Thymus (tissue), 11 donors: ENCODE data around the gene SLC2A9. TPM values are rescaled to one million over a fixed set of nuclear protein-coding genes. Genes with fewer than 3 reads are reported as not detected.

Experiments
- DNase-seq, 9 donors: peaks; one replicate each; pipeline ENCODE4 v3.0.0-alpha.2; 2013; ENCODE audit warnings: low spot score in 9 of 9, low read depth in 6 of 9, missing footprints in 1 of 9
- H3K27ac ChIP-seq, 2 donors: one replicate each; pipeline ENCODE4 v1.5.1; 2013; ENCODE audit warnings: control low read depth in 1 of 2, low read depth in 1 of 2, low read length in 1 of 2, mild to moderate bottlenecking in 1 of 2, moderate library complexity in 1 of 2
- H3K27me3 ChIP-seq, 2 donors: one replicate each; pipeline ENCODE4 v1.5.1; 2013; ENCODE audit warnings: low read length in 1 of 2; ENCODE audit not compliant: control insufficient read depth in 2 of 2, insufficient read depth in 1 of 2
- H3K36me3 ChIP-seq, 2 donors: one replicate each; pipeline ENCODE4 v1.5.1; 2013; ENCODE audit warnings: low read length in 1 of 2, mild to moderate bottlenecking in 1 of 2, moderate library complexity in 1 of 2; ENCODE audit not compliant: control insufficient read depth in 2 of 2, insufficient read depth in 2 of 2
- H3K4me1 ChIP-seq, 2 donors: one replicate each; pipeline ENCODE4 v1.5.1; 2013; ENCODE audit warnings: low read length in 2 of 2; ENCODE audit not compliant: control insufficient read depth in 2 of 2, insufficient read depth in 2 of 2
- H3K4me3 ChIP-seq, 2 donors: one replicate each; pipeline ENCODE4 v1.5.1; 2013; ENCODE audit warnings: low read length in 2 of 2, control low read depth in 1 of 2, mild to moderate bottlenecking in 1 of 2
- H3K9me3 ChIP-seq, 2 donors: one replicate each; pipeline ENCODE4 v1.5.1; 2013; ENCODE audit warnings: low read length in 1 of 2, mild to moderate bottlenecking in 1 of 2; ENCODE audit not compliant: control insufficient read depth in 2 of 2, insufficient read depth in 1 of 2
- WGBS: extraction: QIAGEN DNeasy Blood & Tissue Kit; methylation state at CpG from one replicate; pipeline ENCODE4 v1.1.7; 2013; 5-methylcytosine and 5-hydroxymethylcytosine counted together
- polyA plus RNA-seq: library from polyadenylated mRNA; stranded (reverse); fragments of 200-250 nt; gene quantifications from one replicate; pipeline ENCODE4 v1.2.3, GENCODE V29; 2013
- total RNA-seq: library from RNA; stranded (reverse); fragments of 120-200 nt; gene quantifications from one replicate; pipeline ENCODE4 v1.2.4, GENCODE V29; 2013
- donor health status: healthy.

Gene SLC2A9
- total and polyA plus RNA-seq, 2 donors: 3.5 to 8.6 TPM

- Histone ChIP-seq H3K27me3 (peaks cover 0 to 5% of the 10 kb centered on the region in 2 donors), H3K4me1 (peaks cover 3 to 27% of the 10 kb centered on the region in 2 donors), H3K9me3 (no peaks in the 10 kb centered on the region), H3K27ac (no peak overlapping the region), H3K36me3 (no peaks in the 10 kb centered on the region), H3K4me3 (no peak overlapping the region)
- WGBS: 99% methylated on average over 11 of the region's 11 CpGs
- DNase-seq: no peak
These were observed 4.0 kb downstream of the SLC2A9 start for GRCh38 chr4:10017037-10017893.

GRCh38 chr4:10016169-10016568 is 5.1 kb downstream of the SLC2A9 start:
- DNase-seq: no peak
- Histone ChIP-seq H3K27me3 (peaks cover 0 to 5% of the 10 kb centered on the region in 2 donors), H3K4me1 (peaks cover 3 to 18% of the 10 kb centered on the region in 2 donors), H3K27ac (no peak overlapping the region), H3K36me3 (no peaks in the 10 kb centered on the region), H3K4me3 (no peak overlapping the region), H3K9me3 (no peaks in the 10 kb centered on the region)
- WGBS: 71% methylated on average over 6 of the region's 6 CpGs

GRCh38 chr4:10015140-10015753 is 6.0 kb downstream of the SLC2A9 start:
- H3K4me3 ChIP-seq: no peak overlapping the region
- H3K4me1 ChIP-seq: peaks cover 3 to 11% of the 10 kb centered on the region in 2 donors
- WGBS: 64% methylated on average over 7 of the region's 7 CpGs
- peak in 7 of 9 donors; percentile 21 to 54 (median 44) for DNase-seq
- H3K36me3 ChIP-seq: no peaks in the 10 kb centered on the region
- H3K27me3 ChIP-seq: peaks cover 0 to 5% of the 10 kb centered on the region in 2 donors
- no peak overlapping the region for H3K27ac ChIP-seq
- H3K9me3 ChIP-seq: no peaks in the 10 kb centered on the region

- WGBS: 94% methylated on average over 6 of the region's 6 CpGs
- peaks cover 0 to 3% of the 10 kb centered on the region in 2 donors for H3K4me1 ChIP-seq
- DNase-seq: peak in 6 of 9 donors; percentile 8 to 54 (median 43)
- H3K4me3 ChIP-seq: no peak overlapping the region
- peaks cover 0 to 5% of the 10 kb centered on the region in 2 donors for H3K27me3 ChIP-seq
- H3K9me3 ChIP-seq: no peaks in the 10 kb centered on the region
- H3K27ac ChIP-seq: no peak overlapping the region
- no peaks in the 10 kb centered on the region for H3K36me3 ChIP-seq
These were observed 7.6 kb downstream of the SLC2A9 start for GRCh38 chr4:10013722-10014121.

- Histone ChIP-seq H3K4me3 (no peak overlapping the region), H3K27ac (no peak overlapping the region), H3K27me3 (peaks cover 0 to 5% of the 10 kb centered on the region in 2 donors), H3K36me3 (no peaks in the 10 kb centered on the region), H3K4me1 (peaks cover 0 to 12% of the 10 kb centered on the region in 2 donors), H3K9me3 (no peaks in the 10 kb centered on the region)
- DNase-seq: no peak
- 78% methylated on average over 3 of the region's 3 CpGs for WGBS
These were observed 9.4 kb downstream of the SLC2A9 start for GRCh38 chr4:10011885-10012284.

GRCh38 chr4:10011277-10011676 is 10.0 kb downstream of the SLC2A9 start:
- H3K36me3 ChIP-seq: no peaks in the 10 kb centered on the region
- no peak for DNase-seq
- no peaks in the 10 kb centered on the region for H3K9me3 ChIP-seq
- 95% methylated on average over 1 of the region's 1 CpG for WGBS
- no peak overlapping the region for H3K27ac ChIP-seq
- peaks cover 0 to 5% of the 10 kb centered on the region in 2 donors for H3K27me3 ChIP-seq
- no peak overlapping the region for H3K4me3 ChIP-seq
- H3K4me1 ChIP-seq: peaks cover 0 to 18% of the 10 kb centered on the region in 2 donors

GRCh38 chr4:10009861-10010500 is 11.3 kb downstream of the SLC2A9 start:
- Histone ChIP-seq H3K4me3 (no peak overlapping the region), H3K27me3 (peaks cover 0 to 5% of the 10 kb centered on the region in 2 donors), H3K27ac (no peak overlapping the region), H3K4me1 (peaks cover 0 to 18% of the 10 kb centered on the region in 2 donors), H3K36me3 (no peaks in the 10 kb centered on the region), H3K9me3 (no peaks in the 10 kb centered on the region)
- 57% methylated on average over 3 of the region's 3 CpGs for WGBS
- DNase-seq: no peak

GRCh38 chr4:10008609-10009005 is 12.7 kb downstream of the SLC2A9 start:
- H3K27ac ChIP-seq: no peak overlapping the region
- no peaks in the 10 kb centered on the region for H3K9me3 ChIP-seq
- WGBS: 91% methylated on average over 3 of the region's 3 CpGs

More at GRCh38 chr4:10008609-10009005, 12.7 kb downstream of the SLC2A9 start:
- H3K36me3 ChIP-seq: no peaks in the 10 kb centered on the region
- no peak for DNase-seq
- H3K4me3 ChIP-seq: no peak overlapping the region
- H3K27me3 ChIP-seq: no peaks in the 10 kb centered on the region
- H3K4me1 ChIP-seq: peaks cover 0 to 18% of the 10 kb centered on the region in 2 donors
